Neuronal stem cell (in vitro differentiated cells): ENCODE measurements around the gene SLC22A23.
"Not testable (repeated sequence)": the region's sequence is repeated elsewhere in the genome, so short reads cannot be mapped to it uniquely, and the experiment has no call there.

Experiments used
- DNase-seq: peaks from one replicate; pipeline ENCODE4 v3.0.0-alpha.2; 2013; ENCODE audit warnings: low spot score
- H2AFZ ChIP-seq: one replicate; pipeline ENCODE4 v1.6.1; 2013; ENCODE audit warnings: mild to moderate bottlenecking, low read length, inconsistent platforms
- H2AK5ac ChIP-seq: 2 replicates; pipeline ENCODE4 v1.6.1; 2013; ENCODE audit warnings: low read depth, mild to moderate bottlenecking, inconsistent platforms, low read length, moderate library complexity, mixed read lengths
- H2BK120ac ChIP-seq: 2 replicates; pipeline ENCODE4 v1.6.1; 2013; ENCODE audit warnings: low read depth, mild to moderate bottlenecking, inconsistent platforms, low read length, moderate library complexity, mixed read lengths
- H2BK12ac ChIP-seq: one replicate; pipeline ENCODE4 v1.6.1; 2013; ENCODE audit warnings: low read length, inconsistent platforms
- H2BK15ac ChIP-seq: 2 replicates; pipeline ENCODE4 v1.6.1; 2013; ENCODE audit warnings: mild to moderate bottlenecking, low read length, inconsistent platforms, mixed read lengths
- H2BK5ac ChIP-seq: one replicate; pipeline ENCODE4 v1.6.1; 2013; ENCODE audit warnings: inconsistent platforms, mild to moderate bottlenecking, low read length, moderate library complexity
- H3K14ac ChIP-seq: one replicate; pipeline ENCODE4 v1.6.1; 2013; ENCODE audit warnings: low read length, inconsistent platforms
- H3K18ac ChIP-seq: 2 replicates; pipeline ENCODE4 v1.6.1; 2013; ENCODE audit warnings: low read length, inconsistent platforms
- H3K23ac ChIP-seq: 2 replicates; pipeline ENCODE4 v1.6.1; 2013; ENCODE audit warnings: low read depth, mild to moderate bottlenecking, mixed read lengths, low read length, inconsistent platforms; ENCODE audit not compliant: poor library complexity
- H3K27ac ChIP-seq: replicated peaks from 3 replicates; pipeline ENCODE4 v1.5.1; 2013; ENCODE audit warnings: low read length, inconsistent platforms
- H3K27me3 ChIP-seq, 3 experiments: 2 replicates each; pipeline ENCODE4 v1.6.1; 2013; ENCODE audit warnings: low read length in 3 of 3, mild to moderate bottlenecking in 2 of 3, inconsistent platforms in 1 of 3, low read depth in 1 of 3, mixed read lengths in 1 of 3, moderate library complexity in 1 of 3; ENCODE audit not compliant: control insufficient read depth in 3 of 3, insufficient read depth in 3 of 3
- H3K36me3 ChIP-seq, 2 donors: replicated peaks in 1 of 2; 2 replicates each; pipeline ENCODE4 v1.6.1; 2013; ENCODE audit warnings: low read length in 2 of 2; ENCODE audit not compliant: control insufficient read depth in 2 of 2, insufficient read depth in 2 of 2
- H3K4ac ChIP-seq: 2 replicates; pipeline ENCODE4 v1.6.1; 2013; ENCODE audit warnings: inconsistent platforms, mild to moderate bottlenecking, low read length, moderate library complexity
- H3K4me1 ChIP-seq, 2 donors: 1 replicate in 1 of 2; 2 replicates in 1 of 2; pipeline ENCODE4 v1.6.1; 2013; ENCODE audit warnings: low read length in 2 of 2, low read depth in 1 of 2; ENCODE audit not compliant: control insufficient read depth in 2 of 2, insufficient read depth in 1 of 2
- H3K4me2 ChIP-seq: one replicate; pipeline ENCODE4 v1.6.1; 2013; ENCODE audit warnings: mild to moderate bottlenecking, low read length, inconsistent platforms; ENCODE audit not compliant: insufficient read depth, poor library complexity, severe bottlenecking
- H3K4me3 ChIP-seq, 2 donors: 2 replicates each; pipeline ENCODE4 v1.5.1; 2013; ENCODE audit warnings: low read length in 2 of 2, mild to moderate bottlenecking in 2 of 2, inconsistent platforms in 1 of 2, moderate library complexity in 1 of 2
- H3K79me1 ChIP-seq: one replicate; pipeline ENCODE4 v1.6.1; 2013; ENCODE audit warnings: low read depth, mild to moderate bottlenecking, inconsistent platforms, low read length, moderate library complexity
- H3K9ac ChIP-seq: one replicate; pipeline ENCODE4 v1.6.1; 2013; ENCODE audit warnings: mild to moderate bottlenecking, low read depth, low read length, inconsistent platforms; ENCODE audit not compliant: poor library complexity
- H3K9me3 ChIP-seq, 2 donors: replicated peaks in 1 of 2; 2 replicates each; pipeline versions ENCODE3 to v1.6.1; 2013; ENCODE audit warnings: low read length in 2 of 2, mild to moderate bottlenecking in 2 of 2, inconsistent platforms in 1 of 2, low read depth in 1 of 2, mixed read lengths in 1 of 2, moderate library complexity in 1 of 2; ENCODE audit not compliant: control insufficient read depth in 2 of 2, insufficient read depth in 1 of 2
- H4K8ac ChIP-seq: one replicate; pipeline ENCODE4 v1.6.1; 2013; ENCODE audit warnings: low read depth, mild to moderate bottlenecking, inconsistent platforms, low read length, moderate library complexity
- H4K91ac ChIP-seq: one replicate; pipeline ENCODE4 v1.6.1; 2013; ENCODE audit warnings: low read length, low read depth, mild to moderate bottlenecking, inconsistent platforms; ENCODE audit not compliant: poor library complexity
- WGBS, 2 donors: extraction: QIAGEN DNeasy Blood & Tissue Kit; methylation state at CpG; one replicate each; pipeline ENCODE4 v1.1.7; 2013; ENCODE audit warnings: missing lambda C conversion rate in 2 of 2, mixed read lengths in 1 of 2; ENCODE audit not compliant: insufficient read length in 2 of 2, insufficient replicate concordance in 1 of 2; ENCODE audit errors: extremely low coverage in 2 of 2; 5-methylcytosine and 5-hydroxymethylcytosine counted together

Gene SLC22A23

GRCh38 chr6:3247255-3248146 is 209.3 kb downstream of the SLC22A23 start:
- DNase-seq = no peak
- Histone ChIP-seq H4K91ac (no peak overlapping the region), H3K27me3 (no peaks in the 10 kb centered on the region), H3K36me3 (peaks cover 0 to 22% of the 10 kb centered on the region in 2 donors), H3K79me1 (no peaks in the 10 kb centered on the region), H3K4me1 (peaks cover 22 to 42% of the 10 kb centered on the region in 2 donors), H2BK120ac (no peak overlapping the region), H2BK5ac (no peak overlapping the region), H3K4me2 (no peak overlapping the region), H3K9me3 (no peaks in the 10 kb centered on the region), H3K14ac (no peak overlapping the region), H2AFZ (peak overlapping the region; percentile 85), H3K9ac (peak overlapping the region; percentile 7), H2BK12ac (no peak overlapping the region), H2BK15ac (peak overlapping the region; percentile 50), H3K4ac (no peak overlapping the region), H2AK5ac (no peak overlapping the region), H3K18ac (peak overlapping the region; percentile 61), H4K8ac (no peak overlapping the region), H3K23ac (no peak overlapping the region), H3K27ac (peak overlapping the region; percentile 39), H3K4me3 (no peak overlapping the region)
- no CpG with 5 or more reads among the region's 36 CpGs for WGBS, 2 donors

GRCh38 chr6:3245216-3245615 is 211.6 kb downstream of the SLC22A23 start:
- Histone ChIP-seq H2BK5ac (no peak overlapping the region), H3K9me3 (no peaks in the 10 kb centered on the region), H3K9ac (no peak overlapping the region), H3K4me1 (peaks cover 21 to 31% of the 10 kb centered on the region in 2 donors), H2AK5ac (no peak overlapping the region), H3K27me3 (no peaks in the 10 kb centered on the region), H3K36me3 (peaks cover 0 to 22% of the 10 kb centered on the region in 2 donors), H4K91ac (no peak overlapping the region), H3K27ac (no peak overlapping the region), H3K14ac (no peak overlapping the region), H3K23ac (no peak overlapping the region), H3K18ac (no peak overlapping the region), H3K4ac (no peak overlapping the region), H2BK15ac (no peak overlapping the region), H3K4me3 (no peak overlapping the region), H4K8ac (no peak overlapping the region), H2BK120ac (no peak overlapping the region), H2AFZ (no peak overlapping the region), H2BK12ac (no peak overlapping the region), H3K79me1 (no peaks in the 10 kb centered on the region), H3K4me2 (no peak overlapping the region)
- no CpG with 5 or more reads among the region's 5 CpGs for WGBS, 2 donors
- DNase-seq = no peak

GRCh38 chr6:3244832-3245161 is 212.1 kb downstream of the SLC22A23 start:
- H4K91ac ChIP-seq, H3K27ac ChIP-seq, H3K4me2 ChIP-seq, H3K27me3 ChIP-seq, H2AFZ ChIP-seq, H3K14ac ChIP-seq, H3K4me3 ChIP-seq, H3K79me1 ChIP-seq, H2BK12ac ChIP-seq, H2AK5ac ChIP-seq, H3K9ac ChIP-seq, H3K23ac ChIP-seq, H2BK120ac ChIP-seq, DNase-seq, H4K8ac ChIP-seq, H3K9me3 ChIP-seq, H3K18ac ChIP-seq, H2BK15ac ChIP-seq, H2BK5ac ChIP-seq, H3K4ac ChIP-seq: not testable (repeated sequence)
- peaks cover 17 to 27% of the 10 kb centered on the region in 2 donors for H3K4me1 ChIP-seq
- peaks cover 0 to 22% of the 10 kb centered on the region in 2 donors for H3K36me3 ChIP-seq
- WGBS, 2 donors = no CpG with 5 or more reads among the region's 7 CpGs

- Histone ChIP-seq H3K79me1 (no peaks in the 10 kb centered on the region), H3K4me1 (peaks cover 16 to 22% of the 10 kb centered on the region in 2 donors), H3K14ac (no peak overlapping the region), H2BK120ac (no peak overlapping the region), H2BK15ac (no peak overlapping the region), H3K23ac (no peak overlapping the region), H3K27ac (no peak overlapping the region), H3K36me3 (peaks cover 0 to 22% of the 10 kb centered on the region in 2 donors), H3K9me3 (no peaks in the 10 kb centered on the region), H4K8ac (no peak overlapping the region), H3K27me3 (no peaks in the 10 kb centered on the region), H4K91ac (no peak overlapping the region), H3K4me3 (no peak overlapping the region), H2BK5ac (no peak overlapping the region), H3K9ac (no peak overlapping the region), H2BK12ac (no peak overlapping the region), H3K18ac (no peak overlapping the region), H2AK5ac (no peak overlapping the region), H2AFZ (no peak overlapping the region), H3K4ac (no peak overlapping the region), H3K4me2 (no peak overlapping the region)
- DNase-seq = no peak
- WGBS, 2 donors = no CpG with 5 or more reads among the region's 8 CpGs
Observed at GRCh38 chr6:3244003-3244831, 212.6 kb downstream of the SLC22A23 start.
